DMS153 (cell line): ENCODE data around the gene CALU.

Experiments
- DNase-seq: peaks from one replicate; lab custom pipeline; 2025; lab: John Stamatoyannopoulos, UW

The CALU gene

GRCh38 chr7:128747327-128748079, 8.3 kb downstream of the CALU start:
- no peak for DNase-seq

- DNase-seq, result no peak
Measured at GRCh38 chr7:128752251-128752650, 13.1 kb downstream of the CALU start.

DNA sequence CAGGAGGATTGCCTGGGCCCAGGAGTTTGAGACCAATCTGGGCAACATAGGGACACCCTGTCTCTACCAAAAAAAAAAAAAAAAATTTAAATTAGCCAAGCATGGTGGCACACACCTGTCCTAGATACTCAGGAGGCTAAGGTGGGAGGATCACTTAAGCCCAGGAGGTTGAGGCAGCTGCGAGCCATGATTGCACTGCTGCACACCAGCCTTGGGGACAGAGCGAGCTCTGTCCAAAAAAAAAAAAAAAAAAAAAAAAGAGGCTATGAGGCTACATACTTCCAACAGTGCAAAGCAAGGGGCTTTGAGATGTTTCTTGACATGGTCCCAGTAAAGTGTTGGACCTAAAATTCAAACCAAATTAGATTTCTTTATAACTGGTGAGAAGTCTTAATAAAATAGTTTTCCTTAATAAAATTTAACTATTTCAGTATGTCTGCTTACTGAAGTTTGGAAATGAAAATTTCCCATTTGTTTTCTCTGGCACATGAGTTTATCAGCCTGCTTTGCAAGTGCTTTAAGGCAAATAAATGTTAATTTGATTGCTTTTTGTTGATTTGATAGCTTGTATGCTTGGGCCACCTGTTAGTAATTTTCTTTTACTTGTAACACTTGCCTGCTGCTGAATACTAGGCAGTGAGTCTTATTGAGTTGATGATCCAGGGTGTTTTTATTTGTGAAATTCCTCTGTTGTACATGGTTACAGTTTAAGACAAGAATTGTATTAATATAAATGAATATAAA, 16.1 kb downstream of the CALU start:
- no peak for DNase-seq

DNA sequence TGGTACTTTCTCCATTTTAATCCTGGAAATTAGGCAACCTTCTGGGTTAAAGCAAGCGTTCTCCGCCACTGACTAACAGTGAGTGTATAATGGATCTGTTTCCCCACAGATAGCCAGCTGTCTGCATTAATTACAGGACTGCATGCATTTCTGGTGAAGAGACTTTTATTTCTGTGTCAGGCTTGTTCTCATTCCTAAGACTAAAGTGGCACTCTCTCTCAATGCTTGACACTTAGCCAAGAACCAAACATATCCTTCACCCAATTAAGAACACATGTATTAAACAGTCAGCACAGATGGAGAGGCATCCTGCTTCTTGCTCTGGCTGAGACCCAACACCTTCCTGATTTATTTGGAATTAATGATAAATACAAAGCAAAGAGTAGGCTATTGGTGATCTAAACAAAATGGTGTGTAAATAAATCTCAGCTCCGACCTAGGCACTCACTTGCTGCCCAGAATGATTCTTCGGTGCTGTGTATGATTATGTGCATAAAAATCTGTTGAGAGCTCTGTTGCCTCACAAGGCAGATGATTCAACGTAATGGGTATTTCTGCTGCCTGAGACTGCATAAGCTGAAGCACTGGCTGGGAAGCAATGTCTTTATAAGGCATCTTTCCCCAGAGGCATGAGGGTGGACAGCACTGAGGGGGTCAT, 16.8 kb downstream of the CALU start:
- no peak for DNase-seq

DNA sequence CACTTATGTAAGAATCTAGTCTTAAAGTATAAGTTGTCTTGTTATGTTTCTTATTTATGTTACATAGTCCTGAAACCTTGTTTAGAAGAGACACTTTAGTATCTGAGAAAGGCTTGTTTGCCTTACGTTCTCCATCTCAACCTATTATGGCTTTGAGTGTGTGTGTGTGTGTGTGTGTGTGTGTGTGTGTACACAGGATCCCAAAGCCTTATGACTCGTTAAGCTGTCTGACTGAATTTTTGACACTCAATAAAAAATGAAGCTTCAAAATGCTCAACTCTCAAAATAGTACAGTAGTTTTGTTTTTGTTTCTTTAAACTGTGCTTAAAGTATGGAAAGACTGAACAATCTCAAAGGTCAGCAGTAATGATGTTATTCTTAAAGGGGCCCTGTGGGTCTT, 18.0 kb downstream of the CALU start:
- DNase-seq, result no peak

DNA sequence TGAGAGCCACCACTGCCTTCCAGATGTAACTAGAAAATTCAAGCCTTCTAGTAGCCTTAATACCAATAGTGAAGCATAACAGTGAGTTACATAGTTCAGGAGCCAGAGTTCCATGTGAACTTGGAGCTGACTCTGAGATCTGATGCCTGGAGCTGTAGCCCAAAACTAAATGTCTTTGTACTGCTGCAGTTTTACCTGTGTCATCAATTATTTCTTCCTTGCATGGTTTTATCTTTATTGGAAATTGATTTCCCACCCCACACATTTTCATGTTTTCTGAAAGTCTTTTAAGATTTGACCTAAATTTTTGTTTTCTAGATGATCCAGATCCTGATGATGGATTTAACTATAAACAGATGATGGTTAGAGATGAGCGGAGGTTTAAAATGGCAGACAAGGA, 19.4 kb downstream of the CALU start:
- DNase-seq, result no peak

DNA sequence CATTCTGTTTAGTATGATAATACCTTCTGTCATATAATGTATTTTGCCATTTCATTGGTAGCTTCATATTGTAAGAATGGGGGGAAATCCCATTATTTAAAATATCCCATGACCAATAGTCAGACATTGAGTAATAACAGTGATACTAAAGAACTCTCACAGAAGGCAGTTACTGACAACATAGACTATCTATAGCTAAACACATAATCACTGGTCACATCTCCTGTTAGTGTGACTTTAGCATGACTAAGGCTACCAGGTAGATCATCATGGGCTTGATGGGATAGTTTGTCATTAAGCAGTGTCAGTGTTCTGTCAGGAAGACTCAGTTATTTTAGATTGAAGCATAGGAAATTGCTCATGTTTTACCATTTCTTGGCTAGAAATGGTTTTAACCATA, 20.1 kb downstream of the CALU start:
- no peak for DNase-seq

DNA sequence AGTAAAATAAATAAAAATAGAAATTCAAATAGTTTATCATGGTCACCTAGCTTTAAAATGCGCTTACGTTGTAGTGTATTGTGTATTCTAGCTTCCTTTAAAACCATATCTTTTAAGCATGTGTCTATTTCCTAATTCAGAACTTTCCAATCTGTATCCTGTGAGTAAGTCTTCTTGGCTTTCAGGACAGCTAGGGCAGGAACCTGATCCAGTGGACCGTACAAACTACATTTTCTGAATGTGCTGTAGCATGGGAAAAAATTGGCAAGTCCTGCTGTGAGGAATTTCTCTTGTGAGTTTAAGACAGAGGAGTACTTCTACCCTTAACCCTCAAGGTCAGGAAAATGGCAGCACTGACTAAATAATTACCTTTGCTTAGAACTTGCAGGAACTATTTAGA, 24.4 kb downstream of the CALU start:
- no peak for DNase-seq

GRCh38 chr7:128767475-128768110, 28.4 kb downstream of the CALU start:
- DNase-seq, result no peak

- DNase-seq, result no peak
Measured at GRCh38 chr7:128770233-128770632, 31.1 kb downstream of the CALU start.

GRCh38 chr7:128773604-128774003, 34.4 kb downstream of the CALU start:
- no peak for DNase-seq

GRCh38 chr7:128774029-128774689, 35.0 kb downstream of the CALU start:
- no peak for DNase-seq

DNA sequence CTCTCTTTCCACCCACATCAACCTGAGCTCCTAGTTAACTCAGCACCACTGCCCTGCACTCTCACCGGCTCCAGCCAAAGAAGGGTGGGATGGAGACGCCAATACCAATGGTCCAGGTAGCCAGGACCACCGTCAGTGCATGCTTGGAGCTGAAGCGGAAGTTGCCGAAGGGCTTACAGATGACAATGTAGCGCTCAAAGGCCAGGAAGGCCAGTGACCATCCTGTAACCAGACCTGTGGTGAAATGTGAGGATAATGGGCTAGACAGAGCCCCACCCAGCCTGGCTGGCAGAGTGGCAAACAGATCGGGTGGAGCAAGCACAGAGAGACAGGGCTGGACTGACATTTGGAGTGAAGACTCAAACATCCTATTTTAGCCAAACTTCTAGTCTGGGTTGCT, 35.8 kb downstream of the CALU start:
- DNase-seq, result no peak

DNA sequence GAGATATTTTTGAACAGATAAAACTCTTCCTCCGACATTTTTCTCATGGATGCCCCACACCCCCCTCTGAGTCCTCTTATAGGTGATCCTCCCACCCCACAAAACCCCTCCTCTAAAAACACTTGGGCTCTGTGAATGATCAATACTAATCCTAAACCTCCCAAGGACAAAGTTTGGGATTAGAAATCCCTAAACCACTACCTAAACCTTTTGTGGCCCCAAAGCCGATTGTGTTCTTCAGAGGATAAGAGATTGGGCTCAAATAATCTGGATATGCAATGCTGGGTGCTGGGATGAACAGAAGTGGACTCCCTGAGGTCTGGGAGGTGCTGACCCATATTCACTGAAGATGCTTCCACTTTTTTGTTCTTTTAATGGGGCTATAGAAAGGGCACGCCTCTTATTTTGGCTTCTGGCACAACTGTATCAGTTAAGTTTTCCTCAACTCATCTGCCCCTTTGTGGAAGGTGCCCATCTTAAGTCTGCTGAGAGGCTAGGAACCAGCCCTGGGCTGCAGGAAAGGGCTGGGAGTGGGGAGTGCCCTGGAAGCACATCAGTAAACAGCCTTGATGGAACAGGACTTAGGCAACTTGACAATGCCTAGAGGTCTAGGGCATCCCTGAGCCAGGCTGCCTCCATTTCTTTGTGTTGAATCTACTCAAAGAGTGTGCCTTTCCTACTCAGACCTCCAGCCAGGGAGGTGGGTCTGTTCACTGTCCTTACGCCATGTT, 36.8 kb downstream of the CALU start, which contains the start of gene OPN1SW:
Gene OPN1SW (minus strand): TSS at position 51 of the 731 bp plus-strand sequence. CDS start 13 bp downstream, at position 38.
- no peak for DNase-seq

GRCh38 chr7:128777156-128778123, 38.3 kb downstream of the CALU start:
- DNase-seq, result no peak

GRCh38 chr7:128778946-128779345, 39.8 kb downstream of the CALU start:
- no peak for DNase-seq

DNA sequence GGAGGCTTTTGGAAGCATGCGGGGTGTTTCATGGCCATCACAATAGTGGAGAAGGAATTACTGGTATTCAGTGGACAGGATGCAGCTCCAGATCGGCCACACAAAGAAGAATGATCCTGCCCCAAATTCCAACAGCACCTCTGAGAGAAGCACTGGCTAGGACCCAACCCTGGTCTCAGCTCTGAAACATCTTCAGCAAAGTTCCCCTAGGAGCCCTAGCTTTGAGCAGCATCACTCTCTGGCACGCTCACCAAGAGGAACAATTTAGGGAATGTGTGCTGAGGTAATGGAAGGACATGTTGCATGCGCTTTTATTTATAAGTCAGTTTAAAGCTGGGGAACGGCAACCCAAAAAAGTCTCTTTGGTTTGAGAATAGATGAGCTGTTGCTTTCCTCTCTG, 42.0 kb downstream of the CALU start:
- no peak for DNase-seq

GRCh38 chr7:128781851-128782250, 42.7 kb downstream of the CALU start:
- no peak for DNase-seq

- no peak for DNase-seq
Measured at GRCh38 chr7:128783143-128783861, 44.1 kb downstream of the CALU start.
